GM23338 (cell line): ENCODE measurements around the gene EXD3. TPM values are rescaled to one million over a fixed set of nuclear protein-coding genes. Genes with fewer than 3 reads are reported as not detected.

ENCODE experiments used
- ATAC-seq: fragments of 200-7000 bp; cut with Tn5 transposase; 3 replicates; pipeline ENCODE4 v1.9.1; 2020
- DNase-seq: peaks from one replicate; pipeline ENCODE4 v3.0.0-alpha.2; 2015; ENCODE audit warnings: low spot score
- H2AFZ ChIP-seq: fragments of 200-600 bp; sonication (generic); 2 replicates; pipeline ENCODE4 v1.8.0; 2016; ENCODE audit warnings: antibody characterized with exemption, mild to moderate bottlenecking, moderate library complexity
- H3F3A ChIP-seq: fragments of 200-600 bp; sonication (generic); replicated peaks from 2 replicates; pipeline ENCODE4 v1.8.0; 2017; ENCODE audit warnings: antibody characterized with exemption, mixed run types, low read depth
- H3K27ac ChIP-seq: fragments of 200-600 bp; sonication (generic); 2 replicates; pipeline ENCODE4 v1.6.1; 2016; ENCODE audit warnings: low read depth
- H3K27me3 ChIP-seq: fragments of 200-600 bp; sonication (generic); 2 replicates; pipeline ENCODE4 v1.8.0; 2016; ENCODE audit warnings: mild to moderate bottlenecking, mixed run types, moderate library complexity; ENCODE audit not compliant: insufficient read depth
- H3K36me3 ChIP-seq: fragments of 200-600 bp; sonication (generic); 2 replicates; pipeline ENCODE4 v1.8.0; 2016; ENCODE audit warnings: mild to moderate bottlenecking; ENCODE audit not compliant: insufficient read depth
- H3K4me1 ChIP-seq: fragments of 200-600 bp; sonication (generic); 2 replicates; pipeline ENCODE4 v1.8.0; 2016; ENCODE audit warnings: mild to moderate bottlenecking, moderate library complexity; ENCODE audit not compliant: insufficient read depth
- H3K4me2 ChIP-seq: fragments of 200-600 bp; sonication (generic); 2 replicates; pipeline ENCODE4 v1.7.1; 2017; ENCODE audit warnings: mixed run types
- H3K4me3 ChIP-seq: fragments of 200-600 bp; sonication (generic); 2 replicates; pipeline ENCODE4 v1.6.1; 2016; ENCODE audit warnings: mixed run types
- H3K79me2 ChIP-seq: fragments of 200-600 bp; sonication (generic); replicated peaks from 2 replicates; pipeline ENCODE4 v1.8.0; 2017; ENCODE audit warnings: mild to moderate bottlenecking; ENCODE audit not compliant: insufficient read depth
- H3K9me2 ChIP-seq: fragments of 200-600 bp; sonication (generic); 2 replicates; pipeline ENCODE4 v1.8.0; 2017; ENCODE audit not compliant: insufficient read depth
- H4K20me1 ChIP-seq: fragments of 200-600 bp; sonication (generic); replicated peaks from 2 replicates; pipeline ENCODE4 v1.8.0; 2017; ENCODE audit warnings: mild to moderate bottlenecking; ENCODE audit not compliant: insufficient read depth
- H3K27ac Mint-ChIP-seq: 2 replicates; pipeline ENCODE4 v1.8.0; 2020; ENCODE audit warnings: inconsistent platforms, mild to moderate bottlenecking, moderate library complexity, mixed read lengths
- H3K27me3 Mint-ChIP-seq: 3 replicates; pipeline ENCODE4 v1.8.0; 2022; ENCODE audit warnings: low read depth, mild to moderate bottlenecking, moderate library complexity, mixed read lengths, inconsistent platforms; ENCODE audit not compliant: insufficient read depth, poor library complexity
- H3K36me3 Mint-ChIP-seq: 3 replicates; pipeline ENCODE4 v1.8.0; 2021; ENCODE audit warnings: low read depth, mild to moderate bottlenecking, inconsistent platforms, moderate library complexity, mixed read lengths
- H3K4me1 Mint-ChIP-seq: 3 replicates; pipeline ENCODE4 v1.8.0; 2020; ENCODE audit warnings: mild to moderate bottlenecking, inconsistent platforms, mixed read lengths
- H3K4me3 Mint-ChIP-seq: 3 replicates; pipeline ENCODE4 v1.8.0; 2021; ENCODE audit warnings: moderate library complexity, mild to moderate bottlenecking, inconsistent platforms, mixed read lengths
- H3K9me3 Mint-ChIP-seq: 3 replicates; pipeline ENCODE4 v1.8.0; 2020; ENCODE audit warnings: moderate library complexity, mild to moderate bottlenecking, inconsistent platforms, mixed read lengths
- CREB1 ChIP-seq: fragments of 250-450 bp; sonication (Bioruptor Pico); IDR thresholded peaks from 2 replicates; pipeline ENCODE4 v1.5.0; 2020; ENCODE audit warnings: low read depth, mild to moderate bottlenecking, moderate library complexity
- CTCF ChIP-seq, 2 experiments: fragments of 200-600 bp in 1 of 2; sonication (generic) in 1 of 2; conservative IDR thresholded peaks; 2 replicates each; pipeline versions ENCODE4 v1.5.1 to v1.6.1; 2016 to 2017; ENCODE audit warnings: antibody characterized with exemption in 2 of 2, low read depth in 2 of 2, mild to moderate bottlenecking in 2 of 2, moderate library complexity in 1 of 2
- ETS1 ChIP-seq: IDR thresholded peaks from 2 replicates; pipeline ENCODE4 v1.6.1; 2016; ENCODE audit warnings: antibody characterized with exemption
- EZH2 ChIP-seq: fragments of 200-600 bp; sonication (generic); IDR thresholded peaks from one replicate; pipeline ENCODE4 v1.8.0; 2017; ENCODE audit warnings: antibody characterized with exemption, mild to moderate bottlenecking, low read depth; ENCODE audit not compliant: unreplicated experiment
- EZH2phosphoT487 ChIP-seq: fragments of 200-600 bp; sonication (generic); IDR thresholded peaks from one replicate; pipeline ENCODE4 v1.8.1; 2018; ENCODE audit warnings: antibody characterized with exemption; ENCODE audit not compliant: unreplicated experiment
- JUNB ChIP-seq: IDR thresholded peaks from one replicate; pipeline ENCODE4 v1.6.1; 2016; ENCODE audit warnings: antibody characterized with exemption; ENCODE audit not compliant: unreplicated experiment
- NANOG ChIP-seq: IDR thresholded peaks from 2 replicates; pipeline ENCODE4 v1.6.1; 2016; ENCODE audit warnings: antibody characterized with exemption, borderline replicate concordance
- POLR2AphosphoS5 ChIP-seq: IDR thresholded peaks from 2 replicates; pipeline ENCODE4 v1.6.1; 2016; ENCODE audit warnings: antibody characterized with exemption, low read depth
- REST ChIP-seq: IDR thresholded peaks from one replicate; pipeline ENCODE4 v1.6.1; 2018; ENCODE audit warnings: antibody characterized with exemption; ENCODE audit not compliant: unreplicated experiment
- STAT1 ChIP-seq: IDR thresholded peaks from one replicate; pipeline ENCODE4 v1.6.1; 2016; ENCODE audit warnings: antibody characterized with exemption; ENCODE audit not compliant: unreplicated experiment
- ZNF114 ChIP-seq: fragments of 250-450 bp; sonication (Bioruptor Pico); IDR thresholded peaks from 2 replicates; pipeline ENCODE4 v1.5.0; 2020; ENCODE audit warnings: mild to moderate bottlenecking, moderate library complexity
- ZNF331 ChIP-seq: fragments of 250-450 bp; sonication (Bioruptor Pico); IDR thresholded peaks from 2 replicates; pipeline ENCODE4 v1.5.0; 2020; ENCODE audit warnings: low read depth, mild to moderate bottlenecking, moderate library complexity
- ZNF462 ChIP-seq: fragments of 250-450 bp; sonication (Bioruptor Pico); IDR thresholded peaks from 2 replicates; pipeline ENCODE4 v1.5.0; 2020; ENCODE audit warnings: mild to moderate bottlenecking, moderate library complexity
- polyA plus RNA-seq: library from polyadenylated mRNA; unstranded; fragments of >200 nt; fragmentation: Nextera tagmentation; extraction: Ambion mirVana; gene quantifications from 2 replicates; pipeline ENCODE4 v1.2.1, GENCODE V29; 2016
- total RNA-seq: library from RNA; depleted of rRNA; stranded (reverse); fragments of >200 nt; shearing (Covaris generic); gene quantifications from 2 replicates; pipeline ENCODE4 v1.2.3, GENCODE V29; 2014

Gene EXD3
- total and polyA plus RNA-seq, 2 experiments from 2014 or later = 3.6 to 9.7 TPM

- Histone ChIP-seq H3K4me3 (peak overlapping the region; percentile 52; the same call in 1 of the 2 replicates), H3K27me3 (no peaks in the 10 kb centered on the region), H3K4me1 (peaks cover 21% of the 10 kb centered on the region; the same call in 1 of the 2 replicates), H3K27ac (no peak overlapping the region), H3F3A (no peaks in the 10 kb centered on the region), H3K79me2 (no peaks in the 10 kb centered on the region), H3K9me2 (no peaks in the 10 kb centered on the region), H3K36me3 (no peaks in the 10 kb centered on the region), H3K4me2 (peak overlapping the region; percentile 81; the same call in 1 of the 2 replicates), H2AFZ (no peak overlapping the region), H4K20me1 (no peaks in the 10 kb centered on the region)
- no peak overlapping the region; the same call in 2 of the 3 replicates for H3K4me3 Mint-ChIP-seq
- H3K27ac Mint-ChIP-seq = no peak overlapping the region
- H3K36me3 Mint-ChIP-seq = no peaks in the 10 kb centered on the region
- H3K9me3 Mint-ChIP-seq = 0 out of 3 replicates have a peak, but pooled peaks cover 2% of the 10 kb centered on the region
- peaks cover 2% of the 10 kb centered on the region; the same call in 2 of the 3 replicates for H3K4me1 Mint-ChIP-seq
- ATAC-seq = no peak
- no peak for DNase-seq
- no peak for TF ChIP-seq NANOG
- TF ChIP-seq ZNF114 = no peak
- no peak for TF ChIP-seq CTCF (conservative IDR thresholded peaks at IDR 0.05; ENCODE audit: low read depth in 2 of 2)
- TF ChIP-seq CREB1 = no peak
- no peak for TF ChIP-seq REST
- no peak for TF ChIP-seq ETS1
- no peak for TF ChIP-seq JUNB
- no peak for TF ChIP-seq EZH2phosphoT487
- TF ChIP-seq EZH2 = no peak
- TF ChIP-seq ZNF462 (CRISPR knock-in tag) = no peak
- no peak for TF ChIP-seq ZNF331 (CRISPR knock-in tag)
- TF ChIP-seq POLR2AphosphoS5 = no peak
- no peak for TF ChIP-seq STAT1
- peaks cover 5% of the 10 kb centered on the region for H3K27me3 Mint-ChIP-seq
Measured at GRCh38 chr9:137317021-137317717, 105.8 kb downstream of the EXD3 start.
